Ishikawa (cell line): Measurements from ENCODE around the gene RASAL2.

ENCODE experiments used
- CEBPB ChIP-seq: IDR thresholded peaks from 2 replicates; pipeline ENCODE4 v1.6.1; 2012
- EP300 ChIP-seq: IDR thresholded peaks from 2 replicates; pipeline ENCODE4 v1.6.1; 2012; ENCODE audit warnings: borderline replicate concordance
- FOXM1 ChIP-seq: IDR thresholded peaks from 2 replicates; pipeline ENCODE4 v1.6.1; 2012; ENCODE audit warnings: low read depth, borderline replicate concordance
- NFIC ChIP-seq: IDR thresholded peaks from 2 replicates; pipeline ENCODE4 v1.6.1; 2012
- RAD21 ChIP-seq: IDR thresholded peaks from 2 replicates; pipeline ENCODE4 v1.6.1; 2012; ENCODE audit warnings: low read depth
- TAF1 ChIP-seq: IDR thresholded peaks from 2 replicates; pipeline ENCODE4 v1.6.1; 2012; ENCODE audit warnings: low read depth, mild to moderate bottlenecking
- YY1 ChIP-seq: IDR thresholded peaks from 2 replicates; pipeline ENCODE4 v1.6.1; 2012; ENCODE audit warnings: low read depth
- TF ChIP-seq, protein P1 (sequence below): IDR thresholded peaks from 2 replicates; pipeline ENCODE4 v1.6.1; 2012; ENCODE audit warnings: low read depth, mild to moderate bottlenecking

DNA sequence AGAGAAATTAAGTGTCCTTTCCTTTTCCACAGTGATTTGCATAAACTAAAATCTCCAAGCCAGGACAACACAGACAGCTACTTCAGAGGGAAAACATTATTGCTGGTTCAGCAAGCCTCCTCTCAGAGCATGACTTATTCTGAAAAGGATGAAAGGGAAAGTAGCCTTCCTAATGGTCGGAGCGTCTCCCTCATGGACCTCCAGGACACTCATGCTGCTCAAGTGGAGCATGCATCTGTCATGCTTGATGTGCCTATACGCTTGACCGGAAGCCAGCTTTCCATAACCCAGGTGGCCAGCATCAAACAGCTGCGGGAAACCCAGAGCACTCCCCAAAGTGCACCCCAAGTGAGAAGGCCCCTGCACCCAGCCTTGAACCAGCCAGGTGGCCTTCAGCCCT is 363.7 kb downstream of the RASAL2 start:
- TF ChIP-seq EP300 (no peak), RAD21 (no peak), YY1 (no peak), CEBPB (no peak), TAF1 (no peak), NFIC (no peak), FOXM1 (no peak)
- TF ChIP-seq, protein P1, sequence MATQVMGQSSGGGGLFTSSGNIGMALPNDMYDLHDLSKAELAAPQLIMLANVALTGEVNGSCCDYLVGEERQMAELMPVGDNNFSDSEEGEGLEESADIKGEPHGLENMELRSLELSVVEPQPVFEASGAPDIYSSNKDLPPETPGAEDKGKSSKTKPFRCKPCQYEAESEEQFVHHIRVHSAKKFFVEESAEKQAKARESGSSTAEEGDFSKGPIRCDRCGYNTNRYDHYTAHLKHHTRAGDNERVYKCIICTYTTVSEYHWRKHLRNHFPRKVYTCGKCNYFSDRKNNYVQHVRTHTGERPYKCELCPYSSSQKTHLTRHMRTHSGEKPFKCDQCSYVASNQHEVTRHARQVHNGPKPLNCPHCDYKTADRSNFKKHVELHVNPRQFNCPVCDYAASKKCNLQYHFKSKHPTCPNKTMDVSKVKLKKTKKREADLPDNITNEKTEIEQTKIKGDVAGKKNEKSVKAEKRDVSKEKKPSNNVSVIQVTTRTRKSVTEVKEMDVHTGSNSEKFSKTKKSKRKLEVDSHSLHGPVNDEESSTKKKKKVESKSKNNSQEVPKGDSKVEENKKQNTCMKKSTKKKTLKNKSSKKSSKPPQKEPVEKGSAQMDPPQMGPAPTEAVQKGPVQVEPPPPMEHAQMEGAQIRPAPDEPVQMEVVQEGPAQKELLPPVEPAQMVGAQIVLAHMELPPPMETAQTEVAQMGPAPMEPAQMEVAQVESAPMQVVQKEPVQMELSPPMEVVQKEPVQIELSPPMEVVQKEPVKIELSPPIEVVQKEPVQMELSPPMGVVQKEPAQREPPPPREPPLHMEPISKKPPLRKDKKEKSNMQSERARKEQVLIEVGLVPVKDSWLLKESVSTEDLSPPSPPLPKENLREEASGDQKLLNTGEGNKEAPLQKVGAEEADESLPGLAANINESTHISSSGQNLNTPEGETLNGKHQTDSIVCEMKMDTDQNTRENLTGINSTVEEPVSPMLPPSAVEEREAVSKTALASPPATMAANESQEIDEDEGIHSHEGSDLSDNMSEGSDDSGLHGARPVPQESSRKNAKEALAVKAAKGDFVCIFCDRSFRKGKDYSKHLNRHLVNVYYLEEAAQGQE, result no peak
